HG03457 (cell line): ENCODE data around the gene ATP2C2.
"Not testable (repeated sequence)": the region's sequence is repeated elsewhere in the genome, so short reads cannot be mapped to it uniquely, and the experiment has no call there.

Experiments
- ATAC-seq: cut with Tn5 transposase; IDR thresholded peaks from one replicate; pipeline ENCODE4 v1.9.1; 2021; ENCODE audit warnings: moderate number of reproducible peaks; ENCODE audit not compliant: unreplicated experiment

Gene ATP2C2

DNA sequence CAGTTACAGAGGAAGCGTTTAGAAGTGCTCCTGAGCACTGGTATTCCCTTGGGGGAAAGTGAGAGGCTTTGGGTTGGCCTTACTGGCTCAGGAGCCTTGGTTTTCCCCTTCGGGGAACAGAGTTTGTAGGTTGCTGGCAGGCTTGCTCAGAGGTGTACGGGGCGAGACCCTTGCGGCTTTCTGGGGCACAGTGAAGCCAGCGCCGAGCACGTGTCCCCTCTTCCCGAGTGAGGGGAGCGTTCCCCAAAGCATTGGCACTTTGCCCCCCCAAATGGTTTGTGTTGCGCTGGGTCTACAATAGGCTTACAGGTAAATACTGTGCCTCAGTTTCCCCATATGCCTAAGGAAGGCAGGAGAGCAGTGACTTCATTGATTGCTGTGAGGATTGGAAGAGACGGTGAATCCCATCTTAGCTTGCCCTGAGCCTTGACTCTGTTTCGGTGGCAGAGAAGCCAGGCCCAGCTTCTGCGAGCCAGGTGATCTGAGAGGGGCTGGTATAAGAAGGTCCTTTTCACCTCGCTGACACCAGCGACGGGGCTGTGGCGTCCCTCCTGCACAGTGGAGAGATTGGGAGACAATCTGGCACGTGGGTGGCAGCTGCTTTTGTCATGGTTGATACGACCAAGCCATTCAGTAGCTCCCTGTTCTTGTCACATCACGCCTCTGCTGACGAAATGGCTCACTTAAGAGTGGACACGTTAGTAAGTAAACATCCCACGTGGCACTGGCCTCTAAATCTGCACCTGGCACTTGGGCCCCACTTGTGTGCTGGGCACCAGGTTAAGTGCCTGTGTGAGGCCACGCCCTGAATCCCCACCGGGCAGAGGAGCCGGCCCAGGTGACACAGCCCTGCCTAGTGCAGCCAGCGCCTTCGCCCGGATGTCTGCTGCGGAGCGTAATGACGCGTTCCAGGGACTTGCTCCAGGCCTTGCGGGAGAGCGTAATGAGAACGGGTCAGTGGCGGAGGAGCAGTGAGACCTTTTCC, 81.1 kb downstream of the ATP2C2 start:
- ATAC-seq: no peak

DNA sequence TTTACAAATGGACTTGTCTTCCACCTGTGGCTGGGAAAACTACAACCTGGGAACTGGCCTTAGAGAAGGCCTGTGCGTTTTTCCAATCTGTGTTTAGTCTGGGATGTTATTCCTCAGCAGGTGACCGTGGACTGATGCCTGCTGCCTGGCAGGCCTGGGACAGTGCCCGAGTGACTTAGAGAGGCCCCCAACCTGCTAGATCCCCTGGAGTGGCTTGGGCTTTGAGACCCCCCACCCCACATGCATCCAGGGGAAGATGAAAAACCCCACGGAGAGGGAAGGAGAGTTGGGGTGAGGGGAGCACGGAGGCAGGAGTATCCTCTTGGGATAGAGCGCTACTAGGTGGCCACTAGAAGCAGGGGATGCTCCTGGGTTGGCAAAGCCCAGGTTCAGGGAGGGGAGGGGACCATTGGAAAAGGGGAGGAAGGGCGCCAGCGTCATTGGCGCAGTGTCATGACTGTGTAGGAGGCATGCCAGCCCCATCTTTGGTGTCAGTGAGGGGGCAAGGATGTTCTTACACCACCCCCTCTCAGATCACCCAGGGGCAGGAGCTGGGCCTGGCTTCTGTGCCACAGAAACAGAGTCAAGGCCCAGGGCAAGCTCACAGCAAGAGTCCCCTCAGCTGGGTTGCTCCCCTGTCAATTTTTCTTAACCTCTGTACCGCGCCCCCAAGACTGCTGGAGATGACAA, 82.0 kb downstream of the ATP2C2 start:
- ATAC-seq: no peak

DNA sequence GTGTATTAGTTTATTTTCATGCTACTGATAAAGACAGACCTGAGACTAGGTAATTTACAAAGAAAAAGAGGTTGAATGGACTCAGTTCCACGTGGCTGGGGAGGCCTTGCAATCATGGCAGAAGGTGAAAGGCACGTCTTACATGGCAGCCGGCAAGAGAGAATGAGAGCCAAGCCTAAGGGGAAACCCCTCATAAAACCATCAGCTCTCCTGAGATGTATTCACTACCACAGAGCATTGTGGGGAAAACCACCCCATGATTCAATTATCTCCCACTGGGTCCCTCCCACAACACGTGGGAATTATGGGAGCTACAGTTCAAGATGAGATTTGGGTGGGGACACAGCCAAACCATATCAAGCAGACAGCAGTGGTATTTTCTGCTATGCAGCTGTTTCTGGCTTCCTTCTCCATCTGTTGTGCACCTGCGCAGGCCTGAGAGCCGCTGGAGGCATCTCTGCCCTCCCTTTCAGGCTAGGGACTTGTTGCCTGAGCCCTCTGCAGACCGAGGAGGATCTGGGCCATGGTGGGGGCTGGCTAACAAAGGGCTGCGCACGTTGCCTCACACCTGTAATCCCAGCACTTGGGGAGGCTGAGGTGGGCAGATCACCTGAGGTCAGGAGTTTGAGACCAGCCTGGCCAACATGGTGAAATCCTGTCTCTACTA, 82.8 kb downstream of the ATP2C2 start:
- not testable (repeated sequence) for ATAC-seq

DNA sequence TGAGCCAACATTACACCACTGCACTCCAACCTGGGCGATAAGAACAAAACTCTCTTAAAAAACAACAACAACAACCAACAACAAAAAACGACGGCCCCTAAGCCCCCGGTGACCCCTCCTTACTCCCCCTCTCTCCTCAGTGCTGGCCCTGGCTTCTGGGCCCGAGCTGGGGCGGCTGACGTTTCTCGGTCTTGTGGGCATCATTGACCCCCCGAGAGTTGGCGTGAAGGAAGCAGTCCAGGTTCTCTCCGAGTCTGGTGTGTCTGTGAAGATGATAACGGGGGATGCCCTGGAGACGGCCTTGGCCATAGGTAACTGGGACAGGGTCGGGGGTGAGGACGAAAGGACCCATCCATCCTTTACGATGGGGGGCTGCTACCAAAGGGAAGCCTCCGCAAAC, 83.4 kb downstream of the ATP2C2 start:
- ATAC-seq: no peak

DNA sequence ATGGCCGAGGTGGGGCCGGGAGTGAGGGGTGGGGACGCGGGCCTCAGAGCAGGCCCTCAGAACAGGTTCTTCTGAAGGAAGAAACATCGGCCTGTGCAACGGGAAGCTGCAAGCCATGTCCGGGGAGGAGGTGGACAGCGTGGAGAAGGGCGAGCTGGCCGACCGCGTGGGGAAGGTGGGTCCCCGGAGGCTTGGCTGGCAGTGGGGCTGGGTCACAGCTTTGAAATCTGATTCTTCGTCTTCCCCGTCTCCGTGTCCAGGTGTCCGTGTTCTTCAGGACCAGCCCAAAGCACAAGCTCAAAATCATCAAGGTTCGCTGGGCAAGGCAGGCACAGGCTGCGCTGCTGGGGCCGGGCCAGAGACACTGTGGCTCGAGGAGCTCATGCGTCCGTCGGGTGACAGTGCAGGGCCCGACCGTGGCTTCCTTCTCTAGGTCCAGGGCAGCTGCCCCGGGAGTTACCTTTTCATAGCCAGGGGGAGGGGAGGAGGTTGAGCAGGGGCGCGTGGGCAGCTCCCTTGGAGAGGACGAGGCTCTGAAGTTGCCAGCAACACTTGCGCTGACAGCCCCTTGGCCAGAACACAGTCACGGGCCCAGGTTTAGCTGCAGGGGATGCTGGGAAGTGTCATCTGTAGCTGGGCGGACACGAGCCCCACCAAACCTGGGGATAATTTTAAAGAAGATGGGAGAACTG, 84.9 kb downstream of the ATP2C2 start:
- no peak for ATAC-seq

DNA sequence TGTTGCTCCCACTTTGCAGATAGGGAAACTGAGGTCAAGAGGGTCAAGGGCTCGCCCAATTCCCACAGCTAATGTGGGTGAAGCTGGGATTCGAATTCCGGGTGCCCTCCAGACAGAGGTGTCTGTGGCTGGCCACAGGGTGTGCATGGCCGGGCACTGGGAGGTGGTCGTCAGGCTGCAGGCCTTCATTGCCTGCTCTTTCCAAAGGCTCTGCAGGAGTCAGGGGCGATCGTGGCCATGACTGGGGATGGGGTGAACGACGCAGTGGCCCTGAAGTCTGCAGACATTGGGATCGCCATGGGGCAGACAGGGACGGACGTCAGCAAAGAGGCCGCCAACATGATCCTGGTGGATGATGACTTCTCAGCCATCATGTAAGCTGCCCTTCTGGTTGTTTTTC, 86.3 kb downstream of the ATP2C2 start:
- ATAC-seq: no peak

DNA sequence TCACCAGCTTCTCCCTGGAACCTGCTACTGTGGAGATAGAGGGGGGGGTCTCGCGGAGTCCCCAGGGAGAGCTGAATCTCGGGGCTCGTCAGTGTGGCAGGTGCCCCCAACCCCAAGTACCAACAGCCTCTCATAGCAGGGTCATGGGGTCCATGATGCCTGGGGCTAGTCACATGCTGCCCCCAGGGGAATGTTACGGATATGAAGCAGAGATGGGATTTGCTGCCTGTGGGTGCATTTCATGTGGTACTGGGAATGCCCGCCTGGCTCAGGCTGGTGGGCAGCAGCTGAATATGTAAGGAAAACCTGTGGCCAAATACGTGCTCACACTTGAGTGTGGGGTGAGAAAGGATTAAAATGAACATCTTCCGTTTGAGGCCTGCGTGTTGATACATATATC, 86.7 kb downstream of the ATP2C2 start:
- no peak for ATAC-seq

DNA sequence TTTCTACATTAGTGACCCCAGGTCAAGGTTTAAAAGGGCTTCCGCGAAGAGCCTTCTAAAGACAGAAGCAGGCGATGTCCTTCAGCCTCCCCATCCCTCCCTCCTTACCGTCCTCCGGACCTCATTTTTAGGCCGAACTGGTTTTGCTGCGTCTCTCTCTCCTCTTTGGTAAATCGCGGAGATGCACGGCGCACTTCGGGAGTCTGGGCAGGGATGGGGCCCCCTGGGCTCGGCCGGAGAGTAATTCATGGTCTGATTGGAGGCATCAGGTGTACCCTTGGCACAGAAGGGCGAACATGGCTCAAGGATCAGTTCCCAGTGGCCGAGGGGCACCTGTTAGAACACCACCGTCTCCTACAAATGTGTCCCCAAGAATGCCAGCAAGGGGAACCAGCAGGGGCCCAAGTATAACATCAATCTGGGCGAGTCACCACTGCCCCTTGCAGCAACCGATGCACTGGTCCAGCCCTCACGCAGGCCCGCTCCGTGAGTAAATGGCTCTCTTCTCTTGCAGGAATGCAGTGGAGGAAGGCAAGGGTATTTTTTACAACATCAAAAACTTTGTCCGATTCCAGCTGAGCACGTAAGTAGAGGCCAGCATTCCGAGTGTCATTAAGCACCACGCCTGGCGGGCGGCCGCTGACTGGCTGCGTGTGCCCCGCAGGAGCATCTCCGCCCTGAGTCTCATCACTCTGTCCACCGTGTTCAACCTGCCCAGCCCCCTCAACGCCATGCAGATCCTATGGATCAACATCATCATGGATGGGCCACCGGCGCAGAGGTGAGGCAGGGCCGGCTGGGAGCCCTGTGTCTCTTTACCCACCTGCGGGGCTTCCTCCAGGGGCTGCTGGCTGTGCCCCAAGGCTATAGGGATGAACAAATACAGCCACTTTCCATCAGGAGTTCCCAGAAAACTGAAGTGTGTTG, 90.5 kb downstream of the ATP2C2 start:
- no peak for ATAC-seq

DNA sequence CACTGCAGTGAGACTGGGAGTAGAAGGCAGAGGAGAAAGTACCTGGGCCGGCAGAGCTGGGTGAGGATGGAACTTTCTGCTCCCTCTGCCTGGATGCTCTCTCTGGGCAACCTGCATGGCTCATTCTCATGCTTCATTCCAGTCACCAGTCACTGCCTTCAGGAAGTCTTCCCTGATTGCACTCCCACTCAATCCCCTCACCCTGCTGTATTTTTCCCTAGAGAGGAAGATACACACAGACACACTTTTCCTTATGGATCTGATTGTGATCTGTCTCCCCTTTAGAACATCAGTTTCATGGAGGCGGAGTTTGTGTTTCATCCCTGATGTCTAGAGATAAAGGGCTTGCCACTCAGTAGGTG, 91.2 kb downstream of the ATP2C2 start:
- ATAC-seq: no peak

DNA sequence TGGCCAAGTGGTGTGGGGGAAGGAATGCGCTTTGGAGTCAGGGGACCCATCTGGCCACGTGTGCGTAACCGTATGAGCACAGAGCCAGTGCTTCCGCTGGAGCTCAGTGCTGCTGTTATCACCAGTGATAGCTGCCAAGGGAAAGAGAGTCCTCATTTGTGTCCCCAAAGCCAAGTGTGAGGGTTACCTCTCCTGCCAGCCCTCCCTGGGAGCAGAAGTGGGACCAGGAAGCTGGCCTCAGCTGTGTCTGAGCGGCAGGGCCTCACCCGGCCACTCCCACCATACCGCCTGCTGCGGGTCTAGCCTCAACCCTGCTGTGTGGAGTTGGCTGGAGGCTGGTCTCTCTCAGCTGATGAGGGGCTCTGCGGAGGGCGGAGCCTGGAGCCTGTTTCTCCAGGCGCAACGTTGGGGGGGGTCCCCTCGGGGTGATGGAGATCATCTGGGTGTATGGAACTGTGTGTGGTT, 91.6 kb downstream of the ATP2C2 start:
- no peak for ATAC-seq

DNA sequence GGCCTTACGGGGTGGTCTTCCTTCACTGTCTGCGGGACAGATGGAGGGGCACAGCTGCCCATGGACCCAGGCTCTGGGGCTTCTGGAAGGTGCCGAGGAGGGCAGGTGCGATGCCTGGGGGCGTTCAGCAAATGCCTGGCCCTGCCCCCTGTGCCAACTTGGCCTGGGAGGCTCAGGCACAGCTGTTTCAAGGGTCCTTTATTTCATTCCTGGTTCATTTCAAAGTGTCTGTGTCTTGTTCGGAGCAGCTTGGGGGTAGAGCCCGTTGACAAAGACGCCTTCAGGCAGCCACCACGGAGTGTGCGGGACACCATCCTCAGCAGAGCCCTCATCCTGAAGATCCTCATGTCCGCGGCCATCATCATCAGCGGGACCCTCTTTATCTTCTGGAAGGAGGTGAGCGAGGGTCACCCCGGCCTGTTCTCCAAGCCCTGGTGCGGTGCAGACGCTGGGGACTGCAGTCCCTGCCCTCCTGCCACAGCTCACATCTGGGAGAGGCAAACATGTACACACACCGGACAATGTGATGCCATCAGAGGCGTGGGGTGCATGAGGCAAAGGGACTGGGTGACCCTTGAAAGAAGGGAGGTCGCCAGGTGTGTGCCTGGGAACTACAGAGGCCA, 92.2 kb downstream of the ATP2C2 start:
- no peak for ATAC-seq

DNA sequence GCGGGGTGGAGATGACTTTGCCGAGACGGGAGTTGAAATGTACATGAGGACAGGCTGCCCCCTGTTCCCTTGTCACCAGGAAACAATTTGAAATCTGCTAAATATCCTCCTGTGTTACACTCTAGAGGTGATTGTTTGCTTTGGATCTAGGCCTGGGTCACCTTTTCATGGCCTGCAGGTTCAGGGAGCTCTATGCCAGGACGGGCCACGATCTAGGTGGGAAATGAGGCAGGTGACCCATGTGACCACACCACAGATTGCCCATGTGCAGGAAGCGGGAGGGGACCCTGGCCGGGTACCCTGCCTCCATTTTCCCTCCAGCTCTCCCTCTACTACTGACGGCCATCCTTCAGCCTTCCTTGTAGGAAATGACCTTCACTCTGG, 92.7 kb downstream of the ATP2C2 start:
- ATAC-seq: no peak

DNA sequence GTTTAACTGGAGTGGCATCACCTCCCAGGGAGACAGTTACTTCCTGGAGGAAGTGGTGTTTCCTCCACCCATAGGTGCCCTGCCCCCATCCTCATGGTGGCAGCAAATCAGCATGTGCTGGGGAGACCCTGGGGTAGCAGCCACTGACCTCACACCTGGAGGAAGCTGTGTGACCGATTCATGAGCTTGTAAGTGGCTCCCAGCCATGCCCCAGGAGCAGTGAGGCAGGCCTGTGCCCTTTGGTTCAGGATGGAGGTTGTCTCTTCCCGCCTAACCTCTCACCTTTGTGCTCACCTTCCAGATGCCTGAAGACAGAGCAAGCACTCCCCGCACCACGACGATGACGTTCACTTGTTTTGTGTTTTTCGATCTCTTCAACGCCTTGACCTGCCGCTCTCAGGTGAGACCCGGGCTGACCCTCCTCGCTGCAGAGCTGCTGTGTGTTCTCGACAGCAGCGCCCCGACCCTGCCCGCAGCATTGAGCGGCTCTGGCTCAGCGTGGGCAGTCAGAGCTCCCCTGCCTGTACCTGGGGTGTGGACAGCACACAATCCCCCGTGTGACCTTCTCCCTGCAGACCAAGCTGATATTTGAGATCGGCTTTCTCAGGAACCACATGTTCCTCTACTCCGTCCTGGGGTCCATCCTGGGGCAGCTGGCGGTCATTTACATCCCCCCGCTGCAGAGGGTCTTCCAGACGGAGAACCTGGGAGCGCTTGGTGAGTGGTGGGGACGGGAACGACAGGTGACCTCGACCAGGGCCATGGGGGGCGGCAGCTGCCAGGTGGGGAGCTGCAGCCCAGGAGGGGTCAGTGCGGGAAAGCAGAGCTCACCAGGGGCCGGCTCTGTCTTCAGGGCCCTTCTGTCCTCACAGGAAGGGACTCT, 93.3 kb downstream of the ATP2C2 start:
- ATAC-seq: no peak

DNA sequence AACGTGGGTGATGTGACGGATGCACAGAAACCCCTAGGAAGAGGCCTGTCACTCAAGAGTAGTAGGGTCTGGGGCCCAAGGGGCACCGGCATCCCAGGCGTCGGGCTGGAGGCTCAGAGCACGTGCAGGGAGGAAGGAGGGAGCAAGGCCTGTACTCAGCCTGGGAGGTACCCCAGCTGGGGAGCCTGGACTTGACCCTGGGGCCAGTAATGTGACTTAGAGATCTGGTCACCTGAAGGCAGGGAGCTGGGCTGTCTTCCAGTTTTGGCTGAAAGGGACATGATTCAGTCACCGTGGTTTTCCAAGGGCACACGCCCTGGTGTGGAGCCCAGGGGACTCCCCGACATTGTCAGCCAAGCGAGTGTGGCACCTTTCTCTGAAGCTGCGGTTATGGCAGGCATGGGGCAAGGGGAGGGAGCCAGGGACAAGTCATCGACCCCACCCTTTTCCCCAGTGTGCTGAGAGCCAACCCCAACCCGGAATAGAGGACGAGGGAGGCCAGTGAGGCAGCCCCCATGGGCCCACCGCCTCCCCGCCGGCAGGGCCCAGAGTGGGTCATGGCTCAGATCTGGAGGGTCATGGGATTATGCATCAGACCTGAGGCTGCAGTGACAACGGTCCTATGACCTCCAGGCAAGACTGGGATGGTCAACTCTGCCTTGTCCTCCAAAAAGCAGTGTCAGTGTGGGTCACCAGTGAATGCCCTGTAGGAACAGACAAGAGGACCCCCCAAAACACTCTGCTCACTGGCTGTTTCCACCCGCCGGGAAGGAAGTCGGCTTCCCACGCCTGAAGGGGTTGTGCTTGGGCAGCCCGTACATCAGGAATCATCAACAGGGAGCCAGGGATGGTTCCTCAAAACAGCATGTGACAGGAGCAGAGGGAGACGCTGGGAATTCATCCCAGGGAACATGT, 94.2 kb downstream of the ATP2C2 start:
- ATAC-seq: no peak

DNA sequence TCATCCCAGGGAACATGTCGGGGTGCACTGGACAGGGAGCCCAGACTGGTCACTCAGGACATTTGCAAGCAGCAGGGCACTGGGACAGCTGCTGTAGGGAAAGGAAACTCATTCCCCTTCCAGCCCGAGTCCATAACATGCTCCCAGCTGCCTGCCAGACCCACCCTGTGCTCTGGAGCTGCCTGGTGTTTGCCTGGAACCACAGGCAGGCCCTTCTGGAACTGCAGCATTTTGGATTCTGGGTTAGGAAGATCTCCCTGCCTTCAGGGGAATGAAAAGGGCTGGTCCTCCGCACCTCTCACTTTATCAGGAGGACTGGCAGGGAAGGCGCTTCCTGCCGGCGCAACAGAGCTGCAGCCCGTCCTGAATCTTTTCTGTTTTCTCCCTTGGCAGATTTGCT, 94.9 kb downstream of the ATP2C2 start:
- no peak for ATAC-seq

DNA sequence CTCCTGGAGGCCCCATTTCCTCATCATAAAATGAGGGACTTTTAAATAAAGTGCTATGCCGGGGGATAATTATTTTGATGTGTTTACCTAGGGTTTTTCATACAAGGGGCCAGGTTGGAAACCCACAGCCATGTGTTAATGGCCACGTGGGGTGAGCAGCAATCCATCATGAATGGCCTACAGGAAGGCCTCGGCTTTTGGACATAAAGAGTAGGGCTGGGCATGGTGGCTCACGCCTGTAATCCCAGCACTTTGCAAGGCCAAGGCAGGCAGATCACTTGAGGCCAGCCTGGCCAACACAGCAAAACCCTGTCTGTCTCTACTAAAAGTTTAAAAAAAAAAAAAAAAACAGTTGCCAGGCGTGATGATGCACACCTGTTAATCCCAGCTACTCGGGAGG, 95.8 kb downstream of the ATP2C2 start:
- ATAC-seq: no peak

DNA sequence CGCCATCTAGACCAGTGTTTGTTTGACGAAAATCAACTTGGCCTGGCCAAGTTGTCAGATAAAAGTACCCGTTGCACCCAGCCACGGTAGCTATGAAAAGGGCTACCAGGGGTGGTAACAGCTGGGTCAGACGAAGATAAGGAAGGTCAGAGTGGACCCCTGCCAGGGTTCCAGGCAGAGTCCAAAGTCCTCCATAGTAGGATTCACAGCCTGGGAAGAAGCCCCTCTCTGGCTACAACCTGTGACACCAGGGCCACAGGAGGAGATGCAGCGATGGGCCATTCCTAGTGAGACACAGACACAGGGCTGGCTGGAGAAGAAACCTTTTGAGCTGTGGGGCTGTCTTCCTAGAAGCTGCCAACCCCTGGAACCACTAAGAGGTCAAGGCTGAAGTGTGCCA, 96.8 kb downstream of the ATP2C2 start:
- ATAC-seq: no peak

DNA sequence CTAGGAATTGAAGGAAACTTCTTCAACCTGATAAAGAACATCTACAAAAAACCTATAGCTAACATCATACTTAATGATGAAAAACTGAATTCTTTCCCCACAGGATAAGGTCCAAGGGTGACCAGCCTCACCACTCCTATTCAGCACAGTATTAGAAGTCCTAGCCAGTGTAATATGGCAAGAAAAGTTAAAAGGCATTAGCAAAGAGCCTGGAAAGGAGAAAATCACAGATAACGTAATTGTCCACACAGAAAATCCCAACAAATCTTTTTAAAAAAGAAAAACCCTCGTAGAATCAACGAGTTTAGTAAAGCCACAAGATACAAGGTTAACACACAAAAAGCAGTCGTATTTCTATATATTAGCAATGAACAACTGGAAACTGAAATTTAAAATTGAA, 98.4 kb downstream of the ATP2C2 start:
- no peak for ATAC-seq
